GM19099 (cell line): Measurements from ENCODE around the gene TREX2.

Experiments used
- POLR2A ChIP-seq: IDR thresholded peaks from 3 replicates; pipeline ENCODE4 v1.6.1; 2011; ENCODE audit warnings: low read depth; ENCODE audit not compliant: insufficient read length; ENCODE audit errors: extremely low read depth

TREX2 gene, protein sequence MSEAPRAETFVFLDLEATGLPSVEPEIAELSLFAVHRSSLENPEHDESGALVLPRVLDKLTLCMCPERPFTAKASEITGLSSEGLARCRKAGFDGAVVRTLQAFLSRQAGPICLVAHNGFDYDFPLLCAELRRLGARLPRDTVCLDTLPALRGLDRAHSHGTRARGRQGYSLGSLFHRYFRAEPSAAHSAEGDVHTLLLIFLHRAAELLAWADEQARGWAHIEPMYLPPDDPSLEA

GRCh38 chrX:153445856-153446635 lies at the start of gene TREX2:
Gene TREX2 (minus strand): TSS chrX:153446056. CDS start chrX:153445430, 626 bp downstream.
- no peak for TF ChIP-seq POLR2A

DNA sequence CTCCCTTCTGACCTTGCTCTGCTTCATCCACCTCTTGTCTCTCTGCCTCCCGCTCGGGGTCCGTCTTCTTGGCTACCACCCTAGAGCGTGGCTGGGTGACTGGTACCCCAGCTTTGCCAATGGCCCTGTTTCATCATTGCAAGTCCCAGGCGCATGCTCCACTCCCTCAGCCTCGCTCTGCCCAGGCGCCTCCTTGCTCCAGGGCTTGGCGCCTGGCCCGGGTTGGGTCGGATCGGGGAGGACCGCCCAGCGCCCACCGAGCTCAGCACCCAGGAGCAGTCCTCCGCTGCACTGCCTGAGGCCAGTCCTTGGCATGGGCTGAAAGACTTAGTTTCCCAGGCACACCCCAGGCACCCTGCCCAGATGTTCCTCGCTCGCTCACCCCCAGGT lies 49.5 kb upstream of the TREX2 start:
- TF ChIP-seq POLR2A = no peak

GRCh38 chrX:153494541-153495361 lies 48.9 kb upstream of the TREX2 start, which contains the start of gene BGN:
Gene BGN (plus strand): TSS chrX:153494980. CDS start chrX:153504632, 9,652 bp downstream.
- no peak for TF ChIP-seq POLR2A

DNA sequence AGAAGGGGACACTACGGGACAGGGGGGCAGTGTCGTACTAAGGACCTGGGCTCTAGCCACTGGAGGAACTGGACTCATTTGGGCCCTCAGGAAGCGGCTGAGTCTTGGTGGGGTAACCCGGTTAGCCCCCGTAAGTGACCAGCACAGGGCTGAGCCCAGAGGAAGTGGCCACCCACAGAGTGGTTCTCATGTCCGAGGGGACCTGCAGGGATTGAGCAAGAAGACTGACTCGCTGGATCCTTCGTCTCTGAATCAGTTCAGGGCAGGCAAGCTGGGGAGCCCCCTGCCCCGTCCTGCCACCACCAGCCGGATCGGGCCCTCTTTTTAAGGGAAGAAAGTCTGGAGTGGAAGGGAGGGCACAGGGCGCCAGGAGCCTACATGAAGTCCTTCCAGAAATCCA lies 48.2 kb upstream of the TREX2 start:
- no peak for TF ChIP-seq POLR2A

GRCh38 chrX:153493085-153493484 lies 47.2 kb upstream of the TREX2 start:
- no peak for TF ChIP-seq POLR2A

DNA sequence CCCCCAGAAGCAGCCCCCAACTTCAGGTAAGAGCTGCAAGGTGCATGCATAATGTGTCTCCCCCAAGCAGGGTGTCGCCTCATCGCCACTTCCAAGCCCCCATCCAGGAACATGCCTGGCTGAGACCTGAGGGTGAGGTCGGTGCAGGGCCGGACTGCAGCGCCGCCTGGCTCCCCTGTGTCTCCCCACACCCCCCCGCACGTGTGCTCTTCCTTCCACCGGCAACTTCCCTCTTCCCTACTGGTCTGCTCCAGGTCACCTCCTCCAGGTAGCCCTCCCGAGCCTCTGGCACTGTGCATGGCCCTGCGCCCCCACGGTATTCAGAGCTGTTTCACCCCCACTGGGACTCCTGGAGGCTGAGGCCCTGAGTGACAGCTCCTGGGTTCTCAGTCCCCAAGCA lies 46.7 kb upstream of the TREX2 start:
- no peak for TF ChIP-seq POLR2A

DNA sequence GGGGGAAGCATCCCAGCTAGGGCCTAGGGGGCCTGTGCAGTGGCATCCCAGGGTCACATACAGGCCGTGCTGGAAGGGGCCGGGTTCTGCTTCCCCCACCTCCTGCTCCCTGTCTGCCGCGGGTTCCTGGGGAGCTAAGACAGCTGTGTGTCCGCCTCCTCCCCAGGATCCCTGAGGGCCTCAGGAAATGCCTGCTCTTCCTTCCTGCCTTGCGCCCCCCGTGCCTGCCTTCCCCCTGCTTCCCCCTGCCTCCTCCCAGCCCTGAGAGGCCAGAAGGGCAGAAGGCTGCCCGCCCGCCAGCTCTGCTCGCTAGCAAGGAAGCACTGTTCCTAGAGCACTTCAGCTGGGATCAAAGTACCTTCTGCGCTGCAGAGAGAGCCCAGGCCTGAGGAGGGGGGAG lies 46.1 kb upstream of the TREX2 start:
- TF ChIP-seq POLR2A = no peak

- TF ChIP-seq POLR2A = no peak
These were observed 45.6 kb upstream of the TREX2 start for GRCh38 chrX:153491351-153491914.

- no peak for TF ChIP-seq POLR2A
These were observed 44.5 kb upstream of the TREX2 start for GRCh38 chrX:153490217-153490930.

- no peak for TF ChIP-seq POLR2A
These were observed 42.5 kb upstream of the TREX2 start for GRCh38 chrX:153488231-153488914.

GRCh38 chrX:153487590-153488071 lies 41.8 kb upstream of the TREX2 start:
- TF ChIP-seq POLR2A = no peak

- TF ChIP-seq POLR2A = no peak
These were observed 40.3 kb upstream of the TREX2 start for GRCh38 chrX:153486171-153486570.

DNA sequence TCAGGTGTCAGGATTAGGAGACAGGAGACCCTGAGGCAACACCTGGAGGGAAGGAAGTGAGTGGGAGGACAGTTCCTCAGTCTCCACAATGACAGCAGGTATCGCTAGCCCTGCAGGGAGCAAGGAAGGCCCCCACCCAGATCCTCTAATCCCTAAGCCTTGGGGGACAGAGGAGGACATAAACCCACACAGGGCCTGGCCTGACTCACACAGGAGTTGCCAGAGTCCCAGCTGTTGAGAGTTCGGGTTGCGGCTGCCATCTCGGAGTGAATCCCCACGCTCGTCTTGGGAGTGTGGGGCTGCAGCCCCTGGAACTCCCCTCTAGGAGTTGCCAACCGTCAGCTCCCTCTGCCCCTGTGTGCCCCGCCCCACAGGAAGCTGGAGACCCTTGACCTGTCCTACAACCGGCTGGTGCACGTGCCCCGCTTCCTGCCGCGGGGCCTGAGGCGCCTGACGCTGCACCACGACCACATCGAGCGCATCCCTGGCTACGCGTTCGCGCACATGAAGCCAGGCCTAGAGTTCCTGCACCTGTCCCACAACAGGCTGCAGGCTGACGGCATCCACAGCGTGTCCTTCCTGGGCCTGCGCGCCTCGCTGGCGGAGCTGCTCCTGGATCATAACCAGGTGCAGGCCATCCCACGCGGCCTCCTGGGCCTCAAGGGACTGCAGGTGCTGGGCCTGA lies 39.7 kb upstream of the TREX2 start:
- TF ChIP-seq POLR2A = no peak

DNA sequence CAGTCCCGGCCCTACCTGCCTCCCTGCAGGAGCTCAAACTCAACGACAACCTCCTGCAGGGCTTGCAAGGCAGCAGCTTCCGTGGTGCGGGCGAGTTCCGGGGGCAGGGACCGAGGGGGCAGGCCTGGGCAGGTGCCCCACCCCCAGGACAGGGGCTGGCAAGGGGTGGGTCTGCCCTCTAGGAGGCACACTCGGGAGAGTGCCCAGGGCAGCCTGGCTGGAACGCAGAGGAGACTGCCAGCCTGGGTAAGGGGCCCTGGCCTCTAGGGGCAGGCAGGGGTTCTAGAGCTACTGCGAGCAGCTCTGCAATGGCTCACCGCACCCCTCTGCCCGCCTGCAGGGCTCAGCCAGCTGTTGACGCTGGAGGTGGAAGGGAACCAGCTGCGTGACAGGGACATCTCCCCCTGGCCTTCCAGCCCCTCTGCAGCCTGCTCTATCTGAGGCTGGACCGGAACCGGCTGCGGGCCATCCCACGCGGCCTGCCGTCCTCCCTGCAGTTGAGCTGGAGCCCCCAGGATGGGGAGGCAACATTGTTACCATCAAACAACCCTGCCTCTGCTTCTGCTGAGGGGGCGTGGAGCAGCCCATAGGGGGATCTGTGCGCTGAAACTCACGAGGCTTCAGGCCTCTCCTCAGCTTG lies 36.6 kb upstream of the TREX2 start:
- TF ChIP-seq POLR2A = no peak
